ENCODE results near the gene KLHL42. TPM values are rescaled to one million over a fixed set of nuclear protein-coding genes. Genes with fewer than 3 reads are reported as not detected.
"Not testable (repeated sequence)": the region's sequence is repeated elsewhere in the genome, so short reads cannot be mapped to it uniquely, and the experiment has no call there.

KLHL42 gene, protein sequence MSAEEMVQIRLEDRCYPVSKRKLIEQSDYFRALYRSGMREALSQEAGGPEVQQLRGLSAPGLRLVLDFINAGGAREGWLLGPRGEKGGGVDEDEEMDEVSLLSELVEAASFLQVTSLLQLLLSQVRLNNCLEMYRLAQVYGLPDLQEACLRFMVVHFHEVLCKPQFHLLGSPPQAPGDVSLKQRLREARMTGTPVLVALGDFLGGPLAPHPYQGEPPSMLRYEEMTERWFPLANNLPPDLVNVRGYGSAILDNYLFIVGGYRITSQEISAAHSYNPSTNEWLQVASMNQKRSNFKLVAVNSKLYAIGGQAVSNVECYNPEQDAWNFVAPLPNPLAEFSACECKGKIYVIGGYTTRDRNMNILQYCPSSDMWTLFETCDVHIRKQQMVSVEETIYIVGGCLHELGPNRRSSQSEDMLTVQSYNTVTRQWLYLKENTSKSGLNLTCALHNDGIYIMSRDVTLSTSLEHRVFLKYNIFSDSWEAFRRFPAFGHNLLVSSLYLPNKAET
- 10 to 100 TPM; 19.1 to 79.9 TPM for total RNA-seq

GRCh38 chr12:27779920-27780611 lies at the start of gene KLHL42, which contains the start of gene MANSC4:
Gene KLHL42, plus strand, starts transcription at chr12:27780233. Its CDS starts 98 bp downstream, at chr12:27780331.
Gene MANSC4, minus strand, starts transcription at chr12:27780236. Its CDS starts 8,960 bp downstream, at chr12:27771276.
- no peaks in the 10 kb centered on the region for H3K9me3 ChIP-seq
- H3K4me1 ChIP-seq (replicated peaks), result peaks cover 6% of the 10 kb centered on the region
- peak within 1 kb of the TSS; percentile 68 to 70 for H3K4me3 ChIP-seq
- WGBS, result under 1% methylated on average over 75 of the region's 92 CpGs
- intact Hi-C loops (cut with DNase I), result no loop called here
- H3K27ac ChIP-seq, result peak within 1 kb of the TSS; percentile 87 to 88
- peak; percentile 48 for DNase-seq (ENCODE audit: low spot score)
- no peaks in the 10 kb centered on the region for H3K27me3 ChIP-seq (replicated peaks; ENCODE audit: insufficient read depth)
- H3K36me3 ChIP-seq, result no peaks in the 10 kb centered on the region
- TF ChIP-seq CTCF (IDR thresholded peaks at IDR 0.05) (peak in 2 of 4 experiments; percentile 5 to 13), POLR2AphosphoS5 (IDR thresholded peaks at IDR 0.05) (no peak)

GRCh38 chr12:27732281-27732680 lies 47.8 kb upstream of the KLHL42 start:
- intact Hi-C loops (cut with DNase I), result loop anchor here (5.0 kb wide), 2 partner anchors 90 to 205 kb away; no protein-coding TSS in a partner anchor
- TF ChIP-seq CTCF (IDR thresholded peaks at IDR 0.05) (no peak), POLR2A (IDR thresholded peaks at IDR 0.05) (no peak), POLR2AphosphoS5 (IDR thresholded peaks at IDR 0.05) (no peak)
- 72% methylated on average over 2 of the region's 2 CpGs for WGBS
- H3K27ac ChIP-seq, result no peak overlapping the region
- H3K4me3 ChIP-seq, result no peak overlapping the region
- H3K9me3 ChIP-seq, result no peaks in the 10 kb centered on the region
- no peak for DNase-seq (ENCODE audit: low spot score)
- no peaks in the 10 kb centered on the region for H3K27me3 ChIP-seq (replicated peaks; ENCODE audit: insufficient read depth)
- H3K36me3 ChIP-seq, result no peaks in the 10 kb centered on the region
- H3K4me1 ChIP-seq (replicated peaks), result no peaks in the 10 kb centered on the region

- Histone ChIP-seq H3K27ac (no peak overlapping the region), H3K4me3 (no peak overlapping the region), H3K27me3 (replicated peaks; ENCODE audit: insufficient read depth) (no peaks in the 10 kb centered on the region), H3K4me1 (replicated peaks) (no peaks in the 10 kb centered on the region), H3K9me3 (no peaks in the 10 kb centered on the region), H3K36me3 (no peaks in the 10 kb centered on the region)
- intact Hi-C loops (cut with DNase I), result loop anchor here (5.0 kb wide), 2 partner anchors 89 to 204 kb away; no protein-coding TSS in a partner anchor
- TF ChIP-seq POLR2AphosphoS5 (IDR thresholded peaks at IDR 0.05), result no peak
- peak in 3 of 4 experiments; percentile 45 to 71 (median 68) for TF ChIP-seq CTCF (IDR thresholded peaks at IDR 0.05)
- no peak for DNase-seq (ENCODE audit: low spot score)
- WGBS, result 46% methylated on average over 3 of the region's 3 CpGs
These were observed 46.9 kb upstream of the KLHL42 start for GRCh38 chr12:27733052-27733656.

DNA sequence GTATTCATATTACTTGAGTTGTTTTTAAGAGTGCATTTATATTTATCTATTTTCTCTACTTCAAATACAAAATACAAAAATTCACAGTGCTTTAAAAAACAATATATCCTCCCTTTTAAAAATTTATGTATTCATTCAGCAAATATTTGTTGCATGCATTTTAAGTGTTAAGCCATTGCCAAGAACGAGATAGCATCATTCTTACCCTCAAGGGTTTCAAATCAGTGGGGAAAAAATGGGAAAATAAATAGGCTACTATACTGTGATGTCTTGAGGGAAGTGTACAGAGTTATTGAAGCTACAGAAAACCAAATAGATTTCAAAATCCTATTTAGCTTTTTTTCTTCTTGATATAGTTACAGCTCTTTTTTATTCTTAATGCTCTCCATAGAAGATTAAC lies 46.2 kb upstream of the KLHL42 start:
- TF ChIP-seq CTCF (IDR thresholded peaks at IDR 0.05), result no peak
- no peak for TF ChIP-seq POLR2AphosphoS5 (IDR thresholded peaks at IDR 0.05)
- no peak for TF ChIP-seq POLR2A (IDR thresholded peaks at IDR 0.05)
- H3K36me3 ChIP-seq, result no peaks in the 10 kb centered on the region
- no peaks in the 10 kb centered on the region for H3K4me1 ChIP-seq (replicated peaks)
- no peak for DNase-seq (ENCODE audit: low spot score)
- WGBS, result 90% methylated on average over 1 of the region's 1 CpG
- no peak overlapping the region for H3K4me3 ChIP-seq
- H3K27ac ChIP-seq, result no peak overlapping the region
- no peaks in the 10 kb centered on the region for H3K27me3 ChIP-seq (replicated peaks; ENCODE audit: insufficient read depth)
- no peaks in the 10 kb centered on the region for H3K9me3 ChIP-seq
- intact Hi-C loops (cut with DNase I), result loop anchor here (5.0 kb wide), 2 partner anchors 89 to 204 kb away; no protein-coding TSS in a partner anchor

GRCh38 chr12:27734321-27734720 lies 45.7 kb upstream of the KLHL42 start:
- not testable (repeated sequence) for H3K9me3 ChIP-seq; H3K36me3 ChIP-seq; H3K27ac ChIP-seq; DNase-seq (ENCODE audit: low spot score); H3K27me3 ChIP-seq (replicated peaks; ENCODE audit: insufficient read depth); H3K4me3 ChIP-seq; H3K4me1 ChIP-seq (replicated peaks)
- WGBS, result 94% methylated on average over 9 of the region's 9 CpGs
- intact Hi-C loops (cut with DNase I), result loop anchor here (5.0 kb wide), 2 partner anchors 88 to 203 kb away; no protein-coding TSS in a partner anchor
